Measurements from ENCODE around the gene PPFIA4. TPM values are rescaled to one million over a fixed set of nuclear protein-coding genes. Genes with fewer than 3 reads are reported as not detected.

Gene PPFIA4
- total and polyA plus RNA-seq, 2 donors (not counting 3 experiments of a cell fraction or from before 2014, with no cell fraction given): 0.17 to 0.22 TPM

GRCh38 chr1:203096566-203096965, 70.3 kb downstream of the PPFIA4 start:
- no peak for DNase-seq (ENCODE audit: low read depth, low spot score)
- CTCF ChIA-PET: interaction anchor here (1.8 to 3.1 kb wide), 2 partner anchors 12 to 22 kb away, joined by 8 to 14 read pairs; no protein-coding TSS in a partner anchor
- H3K4me3 ChIP-seq (replicated peaks in 1 of 3; ENCODE audit: insufficient read depth in 1 of 3, low read depth in 1 of 3, low read length in 3 of 3): no peak overlapping the region
- H3K4me2 ChIP-seq (ENCODE audit: insufficient read depth, low read length): no peak overlapping the region
- dilution Hi-C loops (cut with MboI; ENCODE audit: extremely low pct_ligation_motif_present, low sequenced_read_pairs): no loop called here
- no peaks in the 10 kb centered on the region for H3K9me3 ChIP-seq (replicated peaks; ENCODE audit: control insufficient read depth, insufficient read depth, low read length)
- H3K79me2 ChIP-seq (ENCODE audit: control insufficient read depth, insufficient read depth, low read length): no peaks in the 10 kb centered on the region
- no peak overlapping the region for H3K9ac ChIP-seq (replicated peaks; ENCODE audit: extremely low read depth, insufficient read depth, low read length)
- no peak for FAIRE-seq
- no peaks in the 10 kb centered on the region for H4K20me1 ChIP-seq (replicated peaks; ENCODE audit: control insufficient read depth, extremely low read depth, insufficient read depth, low read length)
- intact Hi-C loops (cut with micrococcal nuclease): no loop called here
- H3K4me1 ChIP-seq (ENCODE audit: control insufficient read depth, extremely low read depth, insufficient read depth, low read length): no peaks in the 10 kb centered on the region
- TF ChIP-seq, protein P1, sequence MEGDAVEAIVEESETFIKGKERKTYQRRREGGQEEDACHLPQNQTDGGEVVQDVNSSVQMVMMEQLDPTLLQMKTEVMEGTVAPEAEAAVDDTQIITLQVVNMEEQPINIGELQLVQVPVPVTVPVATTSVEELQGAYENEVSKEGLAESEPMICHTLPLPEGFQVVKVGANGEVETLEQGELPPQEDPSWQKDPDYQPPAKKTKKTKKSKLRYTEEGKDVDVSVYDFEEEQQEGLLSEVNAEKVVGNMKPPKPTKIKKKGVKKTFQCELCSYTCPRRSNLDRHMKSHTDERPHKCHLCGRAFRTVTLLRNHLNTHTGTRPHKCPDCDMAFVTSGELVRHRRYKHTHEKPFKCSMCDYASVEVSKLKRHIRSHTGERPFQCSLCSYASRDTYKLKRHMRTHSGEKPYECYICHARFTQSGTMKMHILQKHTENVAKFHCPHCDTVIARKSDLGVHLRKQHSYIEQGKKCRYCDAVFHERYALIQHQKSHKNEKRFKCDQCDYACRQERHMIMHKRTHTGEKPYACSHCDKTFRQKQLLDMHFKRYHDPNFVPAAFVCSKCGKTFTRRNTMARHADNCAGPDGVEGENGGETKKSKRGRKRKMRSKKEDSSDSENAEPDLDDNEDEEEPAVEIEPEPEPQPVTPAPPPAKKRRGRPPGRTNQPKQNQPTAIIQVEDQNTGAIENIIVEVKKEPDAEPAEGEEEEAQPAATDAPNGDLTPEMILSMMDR (IDR thresholded peaks at IDR 0.05; ENCODE audit: extremely low read depth in 1 of 2, insufficient read depth in 1 of 2, low read depth in 1 of 2, low read length in 2 of 2): no peak
- TF ChIP-seq MAX (IDR thresholded peaks at IDR 0.05; ENCODE audit: insufficient read depth, insufficient read length) (no peak), EZH2 (IDR thresholded peaks at IDR 0.05; ENCODE audit: borderline replicate concordance, low read depth, low read length, severe bottlenecking) (no peak), JUN (IDR thresholded peaks at IDR 0.05; ENCODE audit: borderline replicate concordance, insufficient read depth, insufficient read length, low read depth) (no peak), GATA2 (IDR thresholded peaks at IDR 0.05; ENCODE audit: insufficient read depth, insufficient read length, low read depth, low read length) (no peak)
- H3K27me3 ChIP-seq (ENCODE audit: control insufficient read depth in 2 of 2, insufficient read depth in 2 of 2, low read length in 2 of 2): peaks cover 2 to 21% of the 10 kb centered on the region in 2 experiments
- POLR2A ChIA-PET: no interaction called here
- no peaks in the 10 kb centered on the region for H3K9me1 ChIP-seq (replicated peaks; ENCODE audit: control insufficient read depth, extremely low read depth, insufficient read depth, low read length)
- no peak overlapping the region for H3K27ac ChIP-seq (ENCODE audit: insufficient read depth, low read depth, low read length)
- H3K36me3 ChIP-seq (ENCODE audit: control insufficient read depth in 2 of 2, extremely low read depth in 1 of 2, insufficient read depth in 2 of 2, low read length in 2 of 2): no peaks in the 10 kb centered on the region
- no TSS peak for BruUV-seq (replicated peaks)
- no peak overlapping the region for H2AFZ ChIP-seq (ENCODE audit: low read depth, low read length)

Data from endothelial cell of umbilical vein (primary cell).